Measurements from ENCODE around the gene TFPI.

GRCh38 chr2:187462839-187463238 lies 91.4 kb downstream of the TFPI start:
- TF ChIP-seq, protein P1, sequence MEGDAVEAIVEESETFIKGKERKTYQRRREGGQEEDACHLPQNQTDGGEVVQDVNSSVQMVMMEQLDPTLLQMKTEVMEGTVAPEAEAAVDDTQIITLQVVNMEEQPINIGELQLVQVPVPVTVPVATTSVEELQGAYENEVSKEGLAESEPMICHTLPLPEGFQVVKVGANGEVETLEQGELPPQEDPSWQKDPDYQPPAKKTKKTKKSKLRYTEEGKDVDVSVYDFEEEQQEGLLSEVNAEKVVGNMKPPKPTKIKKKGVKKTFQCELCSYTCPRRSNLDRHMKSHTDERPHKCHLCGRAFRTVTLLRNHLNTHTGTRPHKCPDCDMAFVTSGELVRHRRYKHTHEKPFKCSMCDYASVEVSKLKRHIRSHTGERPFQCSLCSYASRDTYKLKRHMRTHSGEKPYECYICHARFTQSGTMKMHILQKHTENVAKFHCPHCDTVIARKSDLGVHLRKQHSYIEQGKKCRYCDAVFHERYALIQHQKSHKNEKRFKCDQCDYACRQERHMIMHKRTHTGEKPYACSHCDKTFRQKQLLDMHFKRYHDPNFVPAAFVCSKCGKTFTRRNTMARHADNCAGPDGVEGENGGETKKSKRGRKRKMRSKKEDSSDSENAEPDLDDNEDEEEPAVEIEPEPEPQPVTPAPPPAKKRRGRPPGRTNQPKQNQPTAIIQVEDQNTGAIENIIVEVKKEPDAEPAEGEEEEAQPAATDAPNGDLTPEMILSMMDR (IDR thresholded peaks at IDR 0.05; ENCODE audit: borderline replicate concordance, extremely low read depth, low read length, poor library complexity, severe bottlenecking), result no peak
- TF ChIP-seq EZH2 (IDR thresholded peaks at IDR 0.05; ENCODE audit: borderline replicate concordance, low read depth, low read length, severe bottlenecking), result no peak

Measured in DND-41 (cell line).